Loucy (cell line): Measurements from ENCODE around the gene TTC7B.

Experiments
- H2AFZ ChIP-seq: fragments of 200-600 bp; sonication (generic); 2 replicates; pipeline ENCODE4 v1.6.0; 2016; ENCODE audit warnings: antibody characterized with exemption, mild to moderate bottlenecking, low read length, moderate library complexity
- H3F3A ChIP-seq: fragments of 200-600 bp; 2 replicates; pipeline ENCODE4 v1.6.0; 2016; ENCODE audit warnings: antibody characterized with exemption, low read depth, mild to moderate bottlenecking
- H3K27me3 ChIP-seq: fragments of 200-600 bp; sonication (generic); 2 replicates; pipeline ENCODE4 v1.6.1; 2014; ENCODE audit warnings: low read length, mild to moderate bottlenecking; ENCODE audit not compliant: insufficient read depth, poor library complexity, severe bottlenecking
- H3K36me3 ChIP-seq: fragments of 200-600 bp; sonication (generic); 2 replicates; pipeline ENCODE4 v1.6.1; 2016; ENCODE audit warnings: low read length; ENCODE audit not compliant: insufficient read depth
- H3K4me1 ChIP-seq: fragments of 200-600 bp; sonication (generic); 2 replicates; pipeline ENCODE4 v1.5.1; 2014; ENCODE audit warnings: low read length, mild to moderate bottlenecking; ENCODE audit not compliant: insufficient read depth, poor library complexity, severe bottlenecking
- H3K4me2 ChIP-seq: fragments of 200-600 bp; sonication (generic); 2 replicates; pipeline ENCODE4 v1.6.0; 2014; ENCODE audit warnings: antibody characterized with exemption, low read length, low read depth, mild to moderate bottlenecking; ENCODE audit not compliant: poor library complexity, severe bottlenecking
- H3K4me3 ChIP-seq: fragments of 200-600 bp; sonication (generic); 2 replicates; pipeline ENCODE4 v1.5.1; 2014; ENCODE audit warnings: low read length, mild to moderate bottlenecking, mixed read lengths; ENCODE audit not compliant: poor library complexity, severe bottlenecking
- H3K79me2 ChIP-seq: fragments of 200-600 bp; sonication (generic); 2 replicates; pipeline ENCODE4 v1.6.1; 2014; ENCODE audit warnings: low read length; ENCODE audit not compliant: insufficient read depth
- H3K9ac ChIP-seq: fragments of 200-600 bp; sonication (generic); 2 replicates; pipeline ENCODE4 v1.6.0; 2014; ENCODE audit warnings: mild to moderate bottlenecking, low read depth, low read length, moderate library complexity; ENCODE audit not compliant: poor library complexity, severe bottlenecking
- H3K9me2 ChIP-seq: fragments of 200-600 bp; sonication (generic); replicated peaks from 2 replicates; pipeline ENCODE4 v1.6.1; 2016; ENCODE audit warnings: low read depth, low read length, mixed read lengths
- H3K9me3 ChIP-seq: fragments of 200-600 bp; sonication (generic); 2 replicates; pipeline ENCODE4 v1.6.1; 2014; ENCODE audit warnings: mild to moderate bottlenecking, antibody characterized with exemption, low read length, low read depth; ENCODE audit not compliant: insufficient read depth
- H4K20me1 ChIP-seq: fragments of 200-600 bp; sonication (generic); 2 replicates; pipeline ENCODE4 v1.6.0; 2014; ENCODE audit warnings: antibody characterized with exemption, low read length, mild to moderate bottlenecking; ENCODE audit not compliant: insufficient read depth, poor library complexity, severe bottlenecking
- EZH2phosphoT487 ChIP-seq: fragments of 200-600 bp; IDR thresholded peaks from 2 replicates; pipeline ENCODE4 v1.6.1; 2018; ENCODE audit warnings: antibody characterized with exemption, mild to moderate bottlenecking, moderate library complexity, borderline replicate concordance
- TF ChIP-seq, protein P1 (sequence below): fragments of 200-600 bp; sonication (generic); conservative IDR thresholded peaks from 2 replicates; pipeline ENCODE4 v1.5.1; 2014; ENCODE audit warnings: mild to moderate bottlenecking, antibody characterized with exemption, low read length

The TTC7B gene

GRCh38 chr14:90587252-90587910 lies 228.8 kb downstream of the TTC7B start:
- Histone ChIP-seq H3K9me2 (no peaks in the 10 kb centered on the region), H3K79me2 (no peaks in the 10 kb centered on the region), H4K20me1 (no peaks in the 10 kb centered on the region), H2AFZ (no peak overlapping the region), H3K27me3 (no peaks in the 10 kb centered on the region), H3K4me1 (no peaks in the 10 kb centered on the region), H3K9me3 (no peaks in the 10 kb centered on the region), H3K4me3 (no peak overlapping the region), H3K4me2 (no peak overlapping the region), H3K36me3 (peaks cover 4% of the 10 kb centered on the region; the same call in 1 of the 2 replicates), H3F3A (no peaks in the 10 kb centered on the region), H3K9ac (no peak overlapping the region)
- TF ChIP-seq, protein P1, sequence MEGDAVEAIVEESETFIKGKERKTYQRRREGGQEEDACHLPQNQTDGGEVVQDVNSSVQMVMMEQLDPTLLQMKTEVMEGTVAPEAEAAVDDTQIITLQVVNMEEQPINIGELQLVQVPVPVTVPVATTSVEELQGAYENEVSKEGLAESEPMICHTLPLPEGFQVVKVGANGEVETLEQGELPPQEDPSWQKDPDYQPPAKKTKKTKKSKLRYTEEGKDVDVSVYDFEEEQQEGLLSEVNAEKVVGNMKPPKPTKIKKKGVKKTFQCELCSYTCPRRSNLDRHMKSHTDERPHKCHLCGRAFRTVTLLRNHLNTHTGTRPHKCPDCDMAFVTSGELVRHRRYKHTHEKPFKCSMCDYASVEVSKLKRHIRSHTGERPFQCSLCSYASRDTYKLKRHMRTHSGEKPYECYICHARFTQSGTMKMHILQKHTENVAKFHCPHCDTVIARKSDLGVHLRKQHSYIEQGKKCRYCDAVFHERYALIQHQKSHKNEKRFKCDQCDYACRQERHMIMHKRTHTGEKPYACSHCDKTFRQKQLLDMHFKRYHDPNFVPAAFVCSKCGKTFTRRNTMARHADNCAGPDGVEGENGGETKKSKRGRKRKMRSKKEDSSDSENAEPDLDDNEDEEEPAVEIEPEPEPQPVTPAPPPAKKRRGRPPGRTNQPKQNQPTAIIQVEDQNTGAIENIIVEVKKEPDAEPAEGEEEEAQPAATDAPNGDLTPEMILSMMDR: no peak
- TF ChIP-seq EZH2phosphoT487: no peak

GRCh38 chr14:90585106-90585505 lies 231.1 kb downstream of the TTC7B start:
- H3K36me3 ChIP-seq: peaks cover 4% of the 10 kb centered on the region; the same call in 1 of the 2 replicates
- H3K27me3 ChIP-seq: no peaks in the 10 kb centered on the region
- no peaks in the 10 kb centered on the region for H3F3A ChIP-seq
- H2AFZ ChIP-seq: no peak overlapping the region
- no peaks in the 10 kb centered on the region for H3K9me2 ChIP-seq
- H3K4me2 ChIP-seq: no peak overlapping the region
- no peak overlapping the region for H3K9ac ChIP-seq
- H3K4me3 ChIP-seq: no peak overlapping the region
- H3K4me1 ChIP-seq: no peaks in the 10 kb centered on the region
- no peaks in the 10 kb centered on the region for H3K79me2 ChIP-seq
- H3K9me3 ChIP-seq: no peaks in the 10 kb centered on the region
- no peak for TF ChIP-seq EZH2phosphoT487
- TF ChIP-seq, protein P1: no peak
- H4K20me1 ChIP-seq: no peaks in the 10 kb centered on the region

DNA sequence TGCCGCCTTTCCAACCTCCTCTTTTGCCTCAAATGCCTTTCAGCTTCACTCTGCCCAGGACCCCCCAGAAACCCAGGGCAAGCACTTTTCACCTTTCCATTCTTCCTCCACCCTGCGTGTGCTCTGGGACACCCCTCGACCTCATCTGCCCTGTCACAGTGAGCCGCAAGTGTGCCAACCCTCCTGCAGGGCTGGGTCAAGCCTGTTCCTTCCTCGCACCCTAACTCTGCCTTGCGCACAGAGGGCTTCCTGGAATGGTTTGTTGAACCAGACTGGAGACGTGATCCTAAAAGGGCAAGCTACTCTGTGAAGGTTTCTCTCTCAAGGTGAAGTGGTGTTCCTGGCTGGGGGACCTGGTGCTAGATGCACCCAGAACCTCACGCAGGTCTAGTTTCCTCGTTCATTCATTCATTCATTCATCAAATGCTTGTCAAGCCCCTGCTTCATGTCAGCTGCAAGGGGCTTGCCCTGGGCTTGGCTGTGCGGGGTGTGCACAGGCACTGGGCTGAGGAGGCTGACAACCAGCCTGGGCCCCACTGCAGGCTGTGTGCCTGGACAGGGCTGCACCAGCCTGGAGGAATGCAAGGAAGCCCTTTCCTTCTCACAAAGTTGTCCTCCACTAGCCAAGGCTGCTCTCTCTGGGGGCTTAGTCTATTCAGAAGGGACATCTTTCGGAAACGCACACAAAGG lies 232.2 kb downstream of the TTC7B start:
- Histone ChIP-seq H4K20me1 (no peaks in the 10 kb centered on the region), H3K9me2 (no peaks in the 10 kb centered on the region), H3K79me2 (no peaks in the 10 kb centered on the region), H3K27me3 (no peaks in the 10 kb centered on the region), H3K4me1 (no peaks in the 10 kb centered on the region), H3K9me3 (no peaks in the 10 kb centered on the region), H3F3A (no peaks in the 10 kb centered on the region), H2AFZ (no peak overlapping the region), H3K4me3 (no peak overlapping the region), H3K9ac (no peak overlapping the region), H3K4me2 (no peak overlapping the region), H3K36me3 (peaks cover 4% of the 10 kb centered on the region; the same call in 1 of the 2 replicates)
- TF ChIP-seq, protein P1: no peak
- TF ChIP-seq EZH2phosphoT487: no peak
